GM15510 (cell line): ENCODE measurements around the gene FDXR.

Source experiments
- POLR2A ChIP-seq: IDR thresholded peaks from 3 replicates; pipeline ENCODE4 v1.6.1; 2011; ENCODE audit warnings: borderline replicate concordance; ENCODE audit not compliant: insufficient read length; ENCODE audit errors: extremely low read depth

The FDXR gene

DNA sequence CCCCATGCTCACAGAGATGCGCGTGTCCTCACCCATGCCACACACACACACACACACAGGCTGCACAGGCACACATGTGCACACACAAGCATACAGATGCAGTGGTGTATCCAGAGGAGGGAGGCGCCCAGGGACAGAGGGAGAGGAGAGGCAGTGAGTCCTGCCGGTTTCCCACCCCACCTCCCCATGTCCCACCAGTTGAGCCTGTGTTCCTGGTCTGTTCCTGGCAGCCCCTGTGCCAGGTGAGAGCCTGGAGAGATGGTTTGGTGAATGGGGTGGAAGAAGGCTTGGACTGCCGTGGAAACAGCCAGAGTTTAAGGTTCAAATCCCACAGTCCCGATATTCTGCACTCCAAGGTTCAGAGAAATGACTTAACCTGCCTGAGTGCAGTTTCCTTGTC is 30.9 kb upstream of the FDXR start:
- no peak for TF ChIP-seq POLR2A

DNA sequence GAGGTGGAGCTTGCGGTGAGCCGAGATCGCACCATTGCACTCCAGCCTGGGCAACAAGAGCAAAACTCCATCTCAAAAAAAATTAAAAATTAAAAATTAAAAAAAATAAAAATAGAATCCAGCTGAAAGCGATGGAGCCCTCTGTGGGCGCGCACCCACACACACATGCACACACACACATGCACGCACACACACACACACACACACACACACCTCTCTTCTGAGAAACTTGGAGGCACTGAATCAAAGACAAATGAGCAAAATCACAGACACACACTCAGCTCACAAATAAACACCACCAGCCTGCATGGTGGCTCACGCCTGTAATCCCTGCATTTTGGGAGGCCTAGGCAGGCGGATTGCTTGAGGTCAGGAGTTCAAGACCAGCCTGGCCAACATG is 30.2 kb upstream of the FDXR start:
- TF ChIP-seq POLR2A = no peak

DNA sequence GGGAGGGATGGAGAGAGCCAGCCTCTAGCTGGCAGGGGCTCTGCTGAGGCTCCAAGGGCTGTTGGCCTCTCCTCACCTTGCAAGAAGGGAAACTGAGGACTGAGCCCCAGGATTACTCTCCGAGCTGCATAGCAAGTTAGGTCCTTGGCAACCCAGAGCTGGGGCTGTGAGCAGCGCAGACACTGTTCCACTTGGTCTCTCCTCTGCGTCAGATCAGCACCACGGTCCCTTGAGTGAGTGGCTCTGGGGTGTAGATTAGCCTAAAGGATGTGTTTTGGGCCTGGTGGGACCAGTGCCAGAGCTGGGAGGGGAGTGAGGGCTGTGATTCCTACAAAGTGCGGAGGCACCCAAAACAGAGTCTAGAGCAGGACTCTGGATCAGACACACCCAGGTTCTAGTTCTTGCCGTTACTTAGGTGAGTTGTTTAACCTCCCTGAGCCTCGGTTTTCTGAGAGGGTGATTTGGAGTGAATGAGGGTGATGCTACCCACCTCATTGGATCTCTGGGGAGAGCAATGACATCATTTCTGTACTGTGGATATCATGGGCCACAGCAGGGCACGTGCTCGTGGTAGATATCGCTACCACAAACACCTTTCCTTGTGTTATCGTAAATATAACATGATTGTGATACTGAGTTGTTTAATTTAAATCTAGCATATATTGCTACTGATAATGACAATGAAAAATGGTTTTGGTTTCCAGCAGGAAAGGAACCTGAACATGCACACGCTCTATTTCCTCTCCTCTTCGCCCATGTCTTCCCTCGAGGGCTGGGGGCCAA is 28.8 kb upstream of the FDXR start:
- TF ChIP-seq POLR2A = no peak

DNA sequence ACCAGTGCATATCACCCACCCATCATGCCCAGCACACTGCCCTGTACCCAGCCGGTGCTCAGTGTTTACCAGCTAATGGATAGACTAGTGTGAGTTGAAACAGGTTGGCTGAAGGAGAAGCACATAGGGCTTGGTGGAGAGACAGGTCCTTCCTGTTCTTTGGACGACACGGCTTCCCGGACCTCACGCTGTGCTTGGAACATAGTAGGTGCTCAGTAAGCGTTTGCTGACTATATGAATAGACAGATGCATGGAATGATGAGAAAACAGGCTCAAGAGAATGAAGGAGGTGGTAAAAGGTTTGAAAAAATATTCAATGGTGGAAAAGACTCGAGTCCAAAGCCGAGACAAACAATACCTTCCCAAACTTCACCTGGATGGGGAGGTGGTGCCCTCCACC is 27.4 kb upstream of the FDXR start:
- TF ChIP-seq POLR2A = no peak

DNA sequence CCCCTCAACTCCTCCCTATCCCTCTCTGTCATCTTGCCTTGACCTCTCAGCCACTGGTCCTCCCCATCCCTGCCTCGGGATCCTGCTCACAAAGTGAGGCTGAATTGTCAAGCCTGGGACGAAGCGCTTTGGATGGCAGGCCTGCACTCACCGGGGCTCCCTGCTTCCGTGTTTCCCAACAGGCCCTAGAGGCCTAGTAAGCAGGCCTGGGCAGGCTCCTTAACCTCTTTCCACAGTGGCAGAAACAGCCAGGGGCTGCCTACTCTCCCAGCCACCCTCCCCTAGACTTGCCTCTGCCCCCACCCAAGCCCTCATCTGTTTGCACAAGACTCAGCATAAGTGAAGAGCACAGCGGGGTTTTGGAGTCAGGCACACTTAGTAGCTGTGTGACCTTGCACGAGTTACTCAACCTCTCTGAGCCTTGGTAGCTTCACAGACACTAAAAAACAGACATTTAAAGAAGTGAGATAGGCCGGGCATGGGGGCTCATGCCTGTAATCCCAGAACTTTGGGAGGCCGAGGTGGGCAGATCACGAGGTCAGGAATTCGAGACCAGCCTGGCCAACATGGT is 25.7 kb upstream of the FDXR start:
- TF ChIP-seq POLR2A = no peak

DNA sequence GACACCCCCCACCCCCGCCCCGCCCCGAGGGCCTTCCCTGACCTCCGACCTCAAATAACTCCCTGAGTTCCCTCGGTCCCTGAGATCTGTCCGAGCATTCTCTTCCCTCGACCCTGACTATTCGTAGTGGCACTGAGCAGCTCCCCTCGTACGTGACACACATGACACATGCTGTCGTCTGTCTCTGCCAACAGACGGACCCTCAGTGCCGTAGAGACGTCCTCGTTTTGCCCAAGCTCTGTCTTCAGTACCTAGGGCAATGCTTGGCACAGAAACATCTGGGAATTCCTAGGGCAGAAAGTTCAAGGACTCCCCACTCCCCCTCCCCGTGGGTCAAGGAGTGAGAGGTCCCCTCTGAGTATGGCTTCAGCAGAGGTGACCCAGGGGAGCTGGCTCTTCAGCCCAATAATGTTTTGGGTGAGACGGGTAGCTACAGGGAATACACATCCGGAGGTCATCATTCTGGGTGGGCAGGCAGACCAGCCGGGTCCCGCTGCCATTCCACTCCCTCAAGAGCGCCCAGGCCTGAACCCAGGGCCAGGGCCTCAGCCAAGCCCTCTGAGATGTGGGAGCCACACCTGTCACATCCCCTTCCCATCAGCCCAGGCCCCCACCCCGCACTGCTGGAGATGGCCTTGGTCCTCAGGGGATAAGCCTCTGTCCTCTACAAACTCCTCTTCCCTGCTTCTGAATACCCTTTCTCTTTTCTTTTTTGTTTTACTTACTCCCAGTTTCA is 21.3 kb upstream of the FDXR start:
- no peak for TF ChIP-seq POLR2A

DNA sequence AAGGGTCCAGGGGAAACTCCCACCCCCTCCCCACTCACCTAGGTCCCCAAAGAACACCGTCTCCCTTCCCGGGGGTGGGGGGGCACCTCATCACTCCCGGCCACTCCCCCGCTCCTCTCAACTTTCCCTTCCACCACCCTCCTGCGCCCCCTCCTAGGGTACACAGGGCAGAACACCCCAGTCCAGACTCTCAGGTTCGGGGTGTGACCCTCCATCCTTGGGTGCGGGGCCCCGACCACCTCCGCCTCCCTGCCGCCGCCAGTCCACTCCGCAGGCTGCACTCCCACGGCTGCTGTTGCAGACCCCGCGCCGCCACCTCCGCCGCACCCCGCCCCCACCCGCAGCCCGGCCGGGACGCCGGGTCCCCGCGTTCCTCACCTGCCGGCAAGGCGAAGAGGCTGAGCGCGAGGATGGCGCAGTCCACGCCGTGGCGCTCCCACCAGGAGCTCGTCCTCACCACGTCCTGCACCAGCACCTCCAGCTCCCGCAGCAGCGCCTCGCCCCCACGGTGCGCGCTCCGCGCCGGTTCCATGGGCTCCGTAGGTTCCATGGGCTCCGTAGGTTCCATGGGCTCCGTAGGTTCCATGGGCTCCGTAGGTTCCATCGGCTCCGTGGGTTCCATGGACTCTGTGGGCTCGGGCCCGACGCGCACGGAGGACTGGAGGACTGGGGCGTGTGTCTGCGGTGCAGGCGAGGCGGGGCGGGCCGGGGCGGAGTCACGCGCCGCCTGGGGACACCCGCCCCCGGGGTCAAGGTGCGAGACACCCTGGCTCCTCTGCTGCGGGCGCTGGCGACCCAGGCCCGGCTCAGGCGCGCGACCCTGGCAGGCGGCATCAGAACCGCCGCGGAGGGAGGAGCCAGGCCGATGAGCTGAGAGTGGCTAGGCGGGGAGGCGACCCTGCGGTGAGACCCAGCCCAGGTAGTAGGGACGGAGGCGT is 20.4 kb upstream of the FDXR start, which contains the start of gene FADS6:
Gene FADS6 (minus strand): TSS at position 660 of the 938 bp plus-strand sequence. CDS start 38 bp downstream, at position 622.
- no peak for TF ChIP-seq POLR2A

DNA sequence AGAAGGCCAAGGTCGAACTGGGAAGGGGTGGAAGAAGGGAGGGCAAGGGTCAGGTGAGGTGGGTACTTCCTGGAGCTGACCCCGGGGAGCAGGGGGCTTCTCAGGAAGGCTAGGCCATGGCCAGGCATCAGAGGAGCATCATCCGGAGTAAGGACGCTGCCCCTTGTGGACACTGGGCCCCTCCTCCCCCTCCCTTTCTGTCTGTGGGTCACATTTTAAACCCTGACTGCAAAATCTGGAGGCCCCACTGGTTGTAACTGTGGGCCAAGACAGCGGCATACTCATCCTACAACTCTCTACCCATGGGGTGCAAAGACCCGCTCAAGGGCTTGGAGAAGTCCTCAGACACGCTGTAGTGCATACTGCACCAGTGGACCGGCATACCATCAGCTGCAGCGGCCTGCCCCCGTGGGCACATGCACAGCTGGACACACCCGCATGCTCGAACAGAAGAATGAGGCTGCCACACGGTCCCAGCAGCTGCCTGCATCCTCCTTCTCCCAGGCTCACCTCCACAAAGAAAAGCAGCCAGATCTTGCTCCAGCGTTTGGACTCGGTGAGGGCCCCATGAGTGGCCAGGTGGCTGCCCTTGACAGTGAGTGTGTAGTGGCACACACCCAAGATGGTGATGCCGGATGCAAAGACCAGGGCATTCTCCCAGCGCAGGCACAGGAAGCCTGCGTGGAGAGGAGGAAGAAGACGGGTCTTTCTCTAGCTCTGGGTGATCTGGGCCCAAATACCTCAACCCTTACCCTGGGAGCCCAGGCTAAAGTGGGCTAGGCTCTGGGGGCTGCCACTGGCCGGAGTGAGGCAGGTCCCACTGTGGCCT is 19.4 kb upstream of the FDXR start:
- no peak for TF ChIP-seq POLR2A

DNA sequence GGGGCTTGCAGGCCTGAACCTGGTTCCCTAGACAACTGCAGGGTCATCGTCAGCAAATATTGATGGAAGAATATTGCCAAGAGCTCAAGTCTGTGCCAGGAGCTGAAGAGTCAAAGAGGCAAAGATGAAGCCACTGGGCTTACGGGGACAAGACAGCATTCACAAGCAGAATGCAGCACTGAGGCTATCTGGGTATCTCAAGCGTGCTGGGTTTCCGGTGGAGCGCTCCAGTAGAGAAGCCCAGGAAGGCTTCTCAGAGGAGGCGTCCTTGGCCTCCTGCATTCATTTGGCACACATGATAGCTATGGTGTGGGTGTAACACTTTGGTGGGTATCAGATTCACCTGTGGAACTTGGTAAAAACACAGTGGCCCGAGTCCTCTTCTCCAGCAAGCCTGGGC is 17.8 kb upstream of the FDXR start:
- no peak for TF ChIP-seq POLR2A

DNA sequence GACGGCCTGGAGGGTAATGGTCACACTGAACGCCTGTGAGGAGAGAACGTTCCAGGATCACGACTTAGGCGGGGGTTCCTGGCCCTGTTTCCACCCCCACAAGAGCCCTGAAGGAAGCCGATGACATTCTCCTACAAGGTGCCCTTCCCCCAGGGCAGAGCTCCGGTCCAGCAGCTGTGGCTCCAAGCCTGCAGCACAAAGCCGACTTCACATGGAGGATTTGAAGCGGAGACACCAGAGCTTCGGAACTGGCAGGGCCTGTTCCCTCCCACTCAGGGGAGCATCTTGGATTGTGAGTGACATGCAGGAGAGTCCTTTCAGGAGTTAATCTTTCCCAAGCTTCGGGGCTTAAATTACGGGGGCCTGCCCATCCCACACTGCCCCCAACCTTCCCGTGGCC is 15.7 kb upstream of the FDXR start:
- no peak for TF ChIP-seq POLR2A

DNA sequence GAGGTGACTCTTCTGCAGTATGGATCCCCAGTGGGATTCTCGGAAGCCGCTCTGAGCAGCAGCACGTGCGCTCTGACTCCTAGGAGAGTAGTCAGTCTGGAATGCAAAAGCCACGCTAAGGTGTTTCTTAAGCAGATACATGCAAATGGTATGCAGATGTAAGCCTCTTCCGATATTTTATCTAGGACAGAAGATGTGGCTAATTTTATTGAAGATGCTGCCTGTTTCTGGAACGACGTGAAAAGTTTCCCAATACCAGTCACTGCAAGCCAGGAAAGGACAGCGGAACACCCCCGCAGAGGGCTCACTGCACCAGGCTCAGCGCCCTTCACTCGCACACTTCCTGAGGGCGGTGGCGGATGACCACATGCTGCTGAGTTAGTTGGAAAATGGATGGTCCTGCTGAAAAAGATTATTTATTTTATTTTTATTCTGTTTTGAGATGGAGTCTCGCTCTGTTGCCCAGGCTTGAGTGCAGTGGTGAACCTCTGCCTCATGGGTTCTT is 10.5 kb upstream of the FDXR start:
- TF ChIP-seq POLR2A = no peak

DNA sequence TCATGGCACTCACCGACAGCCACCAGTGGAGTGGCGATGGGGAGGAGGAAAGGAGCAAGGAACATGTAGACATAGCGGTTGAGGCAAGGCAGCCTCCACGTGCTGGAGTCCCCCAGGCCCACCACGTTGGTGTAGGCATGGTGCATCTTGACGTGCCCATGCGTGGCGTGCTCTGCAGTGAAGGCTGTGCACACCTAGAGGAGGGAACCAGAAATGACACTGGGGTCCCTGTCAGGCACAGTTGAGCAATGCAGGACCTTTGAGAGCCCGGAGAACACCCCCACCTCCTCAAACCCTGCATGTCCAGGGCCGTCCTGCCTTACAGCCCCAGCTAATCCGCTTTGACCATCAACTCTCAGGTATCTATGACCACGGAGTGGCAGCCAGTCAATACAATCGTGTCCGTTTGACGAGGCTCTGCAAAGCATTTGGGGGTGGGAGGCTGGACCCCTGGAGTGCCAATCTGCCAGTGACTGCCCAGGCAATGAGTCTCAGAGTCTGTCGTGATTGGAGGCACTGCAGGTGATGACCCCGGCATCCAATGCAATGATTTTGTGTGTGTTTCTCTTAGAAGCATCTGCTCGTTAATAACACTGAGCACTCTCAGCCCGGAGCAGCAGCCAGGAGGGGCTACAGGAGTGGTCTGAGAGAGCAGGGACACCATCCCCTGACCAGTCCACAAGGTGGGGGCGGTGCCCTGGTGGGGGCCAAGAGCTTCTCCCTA is 9.9 kb upstream of the FDXR start:
- TF ChIP-seq POLR2A = no peak

DNA sequence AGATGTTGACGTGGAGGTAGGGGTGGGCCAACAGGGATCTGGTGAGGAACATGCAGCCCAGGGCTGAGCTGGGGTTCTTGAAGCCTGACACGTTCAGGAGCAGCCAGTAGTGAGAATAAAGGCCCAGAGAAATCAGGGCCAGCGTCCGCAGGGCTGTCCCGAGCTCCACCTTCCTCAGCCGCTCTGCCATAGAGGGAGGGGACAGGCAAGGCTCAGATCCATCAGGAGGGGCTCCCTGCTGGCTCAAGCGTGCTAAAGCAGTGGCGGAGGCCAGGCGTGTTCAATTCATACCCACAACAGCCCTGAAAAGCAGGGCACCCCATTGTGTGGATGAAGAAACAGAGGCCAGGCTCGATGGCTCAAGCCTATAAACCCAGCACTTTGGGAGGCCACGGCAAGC is 8.3 kb upstream of the FDXR start:
- no peak for TF ChIP-seq POLR2A
